ENCODE results near the gene GTF2H4. TPM values are rescaled to one million over a fixed set of nuclear protein-coding genes. Genes with fewer than 3 reads are reported as not detected.
"Not testable (repeated sequence)": the region's sequence is repeated elsewhere in the genome, so short reads cannot be mapped to it uniquely, and the experiment has no call there.

The GTF2H4 gene
- total RNA-seq, 1 experiment from 2014 or later = 43.6 TPM

GRCh38 chr6:30903236-30903635, 4.8 kb upstream of the GTF2H4 start:
- H3K36me3 Mint-ChIP-seq (ENCODE audit: insufficient read depth, unreplicated experiment) = peaks cover 15% of the 10 kb centered on the region
- no peak overlapping the region for H3K27ac Mint-ChIP-seq (ENCODE audit: unreplicated experiment)
- H3K4me3 ChIP-seq (ENCODE audit: low read depth, low read length) = no peak overlapping the region
- no peaks in the 10 kb centered on the region for H3K27me3 ChIP-seq (replicated peaks; ENCODE audit: control insufficient read depth, insufficient read depth, low read length)
- no peak overlapping the region for H3K4me3 Mint-ChIP-seq (ENCODE audit: unreplicated experiment)
- H3K9me3 ChIP-seq = no peaks in the 10 kb centered on the region
- no peaks in the 10 kb centered on the region for H3K9me3 Mint-ChIP-seq (ENCODE audit: unreplicated experiment)
- no TSS peak for BruUV-seq (replicated peaks)
- TF ChIP-seq CTCF (IDR thresholded peaks at IDR 0.05; ENCODE audit: insufficient read depth in 1 of 2, low read depth in 1 of 2, low read length in 1 of 2, severe bottlenecking in 1 of 2, unreplicated experiment in 1 of 2) = no peak
- POLR2A ChIA-PET = interaction anchor here (1.4 kb wide), 1 partner anchor 10 kb away, joined by 5 read pairs; the partner anchor contains the start of gene VARS2
- no peaks in the 10 kb centered on the region; the same call in 1 of the 2 replicates for H3K36me3 ChIP-seq (ENCODE audit: control insufficient read depth, insufficient read depth, low read length)
- H3K4me1 ChIP-seq = peaks cover 4% of the 10 kb centered on the region; the same call in 1 of the 2 replicates
- H3K4me1 Mint-ChIP-seq (ENCODE audit: low read depth, unreplicated experiment) = peaks cover 9% of the 10 kb centered on the region
- no peaks in the 10 kb centered on the region for H3K27me3 Mint-ChIP-seq (ENCODE audit: insufficient read depth, unreplicated experiment)
- CTCF ChIA-PET = interaction anchor here (0.6 to 0.7 kb wide), 2 partner anchors 63 to 148 kb away, joined by 4 to 10 read pairs; no protein-coding TSS in a partner anchor
- intact Hi-C loops (cut with micrococcal nuclease; ENCODE audit: unreplicated experiment) = no loop called here
- DNase-seq = no peak

GRCh38 chr6:30907290-30907757, 683 bp upstream of the GTF2H4 start:
- Mint-ChIP-seq H3K4me1 (ENCODE audit: low read depth, unreplicated experiment) (peaks cover 16% of the 10 kb centered on the region), H3K4me3 (ENCODE audit: unreplicated experiment) (peak overlapping the region; percentile 90), H3K27ac (ENCODE audit: unreplicated experiment) (peak overlapping the region; percentile 60), H3K36me3 (ENCODE audit: insufficient read depth, unreplicated experiment) (peaks cover 16% of the 10 kb centered on the region)
- H3K27me3 ChIP-seq (replicated peaks; ENCODE audit: control insufficient read depth, insufficient read depth, low read length); BruUV-seq (replicated peaks); H3K4me1 ChIP-seq; H3K27me3 Mint-ChIP-seq (ENCODE audit: insufficient read depth, unreplicated experiment); H3K9me3 ChIP-seq; H3K36me3 ChIP-seq (ENCODE audit: control insufficient read depth, insufficient read depth, low read length); H3K9me3 Mint-ChIP-seq (ENCODE audit: unreplicated experiment); intact Hi-C loops (cut with micrococcal nuclease; ENCODE audit: unreplicated experiment): not testable (repeated sequence)
- ChIA-PET POLR2A (interaction anchor here (0.6 to 1.0 kb wide), 3 partner anchors 25 to 640 kb away, joined by 3 to 6 read pairs (median 3); partner anchors contain the start of genes NFKBIL1 and TUBB), CTCF (interaction anchor here (0.6 to 1.4 kb wide), 11 partner anchors 23 to 285 kb away, joined by 3 to 19 read pairs (median 5); partner anchors contain the start of gene DDR1)
- H3K4me3 ChIP-seq (ENCODE audit: low read depth, low read length) = peak overlapping the region; percentile 76
- peak in 1 of 2 experiments; percentile 23 for DNase-seq

- ChIA-PET CTCF (interaction anchor here (1.4 kb wide), 1 partner anchor 24 kb away, joined by 7 read pairs; the partner anchor contains the start of gene DDR1), POLR2A (interaction anchor here (0.5 kb wide), 1 partner anchor 24 kb away, joined by 4 read pairs; the partner anchor contains the start of gene DDR1)
- H3K9me3 ChIP-seq = no peaks in the 10 kb centered on the region
- no peak for TF ChIP-seq CTCF (IDR thresholded peaks at IDR 0.05; ENCODE audit: insufficient read depth in 1 of 2, low read depth in 1 of 2, low read length in 1 of 2, severe bottlenecking in 1 of 2, unreplicated experiment in 1 of 2)
- Mint-ChIP-seq H3K4me3 (ENCODE audit: unreplicated experiment) (peak overlapping the region; percentile 90), H3K9me3 (ENCODE audit: unreplicated experiment) (no peaks in the 10 kb centered on the region), H3K36me3 (ENCODE audit: insufficient read depth, unreplicated experiment) (peaks cover 16% of the 10 kb centered on the region), H3K27me3 (ENCODE audit: insufficient read depth, unreplicated experiment) (no peaks in the 10 kb centered on the region), H3K27ac (ENCODE audit: unreplicated experiment) (peak overlapping the region; percentile 60), H3K4me1 (ENCODE audit: low read depth, unreplicated experiment) (peaks cover 9% of the 10 kb centered on the region)
- BruUV-seq (replicated peaks) = TSS peak; percentile 20
- H3K36me3 ChIP-seq (ENCODE audit: control insufficient read depth, insufficient read depth, low read length) = no peaks in the 10 kb centered on the region; the same call in 1 of the 2 replicates
- H3K4me3 ChIP-seq (ENCODE audit: low read depth, low read length) = peak overlapping the region; percentile 76
- H3K27me3 ChIP-seq (replicated peaks; ENCODE audit: control insufficient read depth, insufficient read depth, low read length) = no peaks in the 10 kb centered on the region
- DNase-seq = no peak
- peaks cover 9% of the 10 kb centered on the region; the same call in 1 of the 2 replicates for H3K4me1 ChIP-seq
- intact Hi-C loops (cut with micrococcal nuclease; ENCODE audit: unreplicated experiment) = loop anchor here (2.0 kb wide), 1 partner anchor 26 kb away; no protein-coding TSS in a partner anchor
These were observed 693 bp downstream of the GTF2H4 start for GRCh38 chr6:30908700-30909099.

- H3K4me1 ChIP-seq = peaks cover 19% of the 10 kb centered on the region
- H3K27me3 ChIP-seq (replicated peaks; ENCODE audit: control insufficient read depth, insufficient read depth, low read length); H3K9me3 Mint-ChIP-seq (ENCODE audit: unreplicated experiment); POLR2A ChIA-PET; H3K27me3 Mint-ChIP-seq (ENCODE audit: insufficient read depth, unreplicated experiment); BruUV-seq (replicated peaks); H3K4me3 Mint-ChIP-seq (ENCODE audit: unreplicated experiment); H3K36me3 ChIP-seq (ENCODE audit: control insufficient read depth, insufficient read depth, low read length); DNase-seq; CTCF ChIA-PET; H3K27ac Mint-ChIP-seq (ENCODE audit: unreplicated experiment); H3K9me3 ChIP-seq; intact Hi-C loops (cut with micrococcal nuclease; ENCODE audit: unreplicated experiment); H3K4me3 ChIP-seq (ENCODE audit: low read depth, low read length): not testable (repeated sequence)
- Mint-ChIP-seq H3K36me3 (ENCODE audit: insufficient read depth, unreplicated experiment) (peaks cover 26% of the 10 kb centered on the region), H3K4me1 (ENCODE audit: low read depth, unreplicated experiment) (peaks cover 19% of the 10 kb centered on the region)
These were observed 2.5 kb downstream of the GTF2H4 start for GRCh38 chr6:30910473-30910872.

Data from Caco-2 (cell line).